GM10266 (cell line): Measurements from ENCODE around the gene PHLDA3.

ENCODE experiments used
- DNase-seq: peaks from one replicate; pipeline ENCODE4 v3.0.0; 2012; ENCODE audit errors: extremely low spot score
- CTCF ChIP-seq: IDR thresholded peaks from 2 replicates; pipeline ENCODE4 v1.5.1; 2012; ENCODE audit warnings: mild to moderate bottlenecking, low read depth; ENCODE audit not compliant: control insufficient read depth, insufficient read depth; ENCODE audit errors: missing control alignments

Gene PHLDA3

GRCh38 chr1:201443747-201444146, 25.2 kb downstream of the PHLDA3 start:
- TF ChIP-seq CTCF = no peak
- DNase-seq = no peak

GRCh38 chr1:201436969-201437368, 32.0 kb downstream of the PHLDA3 start:
- no peak for TF ChIP-seq CTCF
- DNase-seq = no peak

- TF ChIP-seq CTCF = no peak
- no peak for DNase-seq
These were observed 32.6 kb downstream of the PHLDA3 start for GRCh38 chr1:201436393-201436792.

GRCh38 chr1:201434266-201434665, 34.7 kb downstream of the PHLDA3 start:
- TF ChIP-seq CTCF = no peak

GRCh38 chr1:201433609-201434008, 35.4 kb downstream of the PHLDA3 start:
- TF ChIP-seq CTCF = no peak
- DNase-seq = no peak

More at GRCh38 chr1:201434266-201434665, 34.7 kb downstream of the PHLDA3 start:
- no peak for DNase-seq

- no peak for TF ChIP-seq CTCF
- no peak for DNase-seq
These were observed 38.2 kb downstream of the PHLDA3 start for GRCh38 chr1:201430776-201431175.

GRCh38 chr1:201429736-201430501, 39.1 kb downstream of the PHLDA3 start:
- TF ChIP-seq CTCF = no peak

More at GRCh38 chr1:201429736-201430501, 39.1 kb downstream of the PHLDA3 start:
- DNase-seq = no peak
